ENCODE measurements around the gene CDCA5.

The CDCA5 gene, protein sequence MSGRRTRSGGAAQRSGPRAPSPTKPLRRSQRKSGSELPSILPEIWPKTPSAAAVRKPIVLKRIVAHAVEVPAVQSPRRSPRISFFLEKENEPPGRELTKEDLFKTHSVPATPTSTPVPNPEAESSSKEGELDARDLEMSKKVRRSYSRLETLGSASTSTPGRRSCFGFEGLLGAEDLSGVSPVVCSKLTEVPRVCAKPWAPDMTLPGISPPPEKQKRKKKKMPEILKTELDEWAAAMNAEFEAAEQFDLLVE

DNA sequence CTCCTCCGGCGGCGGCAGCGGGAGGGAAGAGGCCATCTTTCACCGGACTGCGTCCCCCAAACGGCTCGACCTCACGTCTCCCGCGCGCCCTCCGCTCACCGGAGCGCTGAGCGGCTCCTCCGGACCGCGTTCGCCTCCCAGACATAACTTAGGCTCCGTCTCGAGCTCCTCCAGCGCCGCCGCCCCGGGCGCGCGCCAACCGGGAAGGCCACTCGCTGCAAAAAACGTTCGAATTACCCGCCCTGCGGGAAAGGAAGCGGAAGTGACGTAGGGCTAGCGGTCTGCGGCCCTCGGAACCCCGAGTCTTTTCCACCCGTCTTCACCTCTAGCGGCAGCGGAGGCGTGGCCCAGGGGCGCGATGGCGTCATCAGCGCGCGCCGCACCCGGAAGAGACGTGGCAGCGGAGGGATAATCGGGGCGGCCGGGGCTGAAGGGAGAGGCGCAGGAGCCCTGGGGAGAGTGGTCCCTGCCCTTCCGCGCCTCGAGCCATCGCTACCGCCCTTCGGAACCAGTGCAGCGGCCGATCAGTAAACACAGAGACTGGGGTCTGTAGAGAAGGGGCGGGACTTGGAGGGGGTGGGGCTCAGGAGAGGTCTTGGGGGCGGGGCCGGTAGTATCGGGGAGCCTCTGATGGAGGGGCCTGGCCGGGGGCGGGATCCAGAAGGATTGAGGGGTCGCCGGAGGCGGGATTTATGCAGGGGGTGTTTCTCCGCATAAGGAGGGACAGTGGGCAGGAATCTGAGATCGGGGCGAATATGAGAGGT, at the start of gene CDCA5, which contains the start of gene ZFPL1:
CDCA5 (minus strand) TSS at position 207 of the 764 bp plus-strand sequence; CDS start at position 145, 62 bp downstream.
ZFPL1 (plus strand) TSS at position 389 of the 764 bp plus-strand sequence. CDS start 477 bp downstream, outside the sequence.
- peak; percentile 97 for DNase-seq

DNA sequence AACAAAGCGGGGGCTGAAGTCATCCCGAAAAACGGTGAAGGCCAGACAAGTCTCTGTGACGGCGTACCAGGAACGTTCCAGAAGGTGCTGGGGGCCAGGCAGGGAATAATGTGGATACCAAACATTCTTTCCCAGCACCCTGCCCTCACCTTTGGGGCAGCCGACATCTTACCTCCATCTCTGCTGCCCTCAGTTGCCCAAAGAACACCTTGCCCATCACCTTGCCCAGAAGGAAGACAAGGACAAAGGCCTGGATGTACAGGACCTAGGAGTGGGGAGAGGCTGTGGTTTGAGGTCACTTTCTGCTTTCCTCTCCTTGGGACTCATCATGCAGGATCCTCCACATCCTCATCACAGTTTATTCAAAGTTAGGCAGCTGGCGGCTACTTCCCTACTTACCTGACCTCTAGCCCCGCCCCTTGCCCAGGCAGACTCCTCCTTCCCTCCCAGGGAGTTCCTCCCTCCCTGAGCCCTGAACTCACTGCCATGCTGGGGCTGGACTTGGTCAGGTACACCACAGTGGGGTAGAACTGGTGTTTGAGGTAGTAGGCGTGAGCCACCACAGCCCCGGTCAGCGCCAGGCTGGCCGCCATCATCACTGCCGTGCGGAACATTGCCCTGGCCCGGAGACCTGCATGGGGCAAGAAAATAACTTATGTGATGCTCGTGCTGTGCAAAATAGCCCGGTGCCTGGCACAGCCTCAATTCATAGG, 49.3 kb upstream of the CDCA5 start:
- no peak for DNase-seq

DNA sequence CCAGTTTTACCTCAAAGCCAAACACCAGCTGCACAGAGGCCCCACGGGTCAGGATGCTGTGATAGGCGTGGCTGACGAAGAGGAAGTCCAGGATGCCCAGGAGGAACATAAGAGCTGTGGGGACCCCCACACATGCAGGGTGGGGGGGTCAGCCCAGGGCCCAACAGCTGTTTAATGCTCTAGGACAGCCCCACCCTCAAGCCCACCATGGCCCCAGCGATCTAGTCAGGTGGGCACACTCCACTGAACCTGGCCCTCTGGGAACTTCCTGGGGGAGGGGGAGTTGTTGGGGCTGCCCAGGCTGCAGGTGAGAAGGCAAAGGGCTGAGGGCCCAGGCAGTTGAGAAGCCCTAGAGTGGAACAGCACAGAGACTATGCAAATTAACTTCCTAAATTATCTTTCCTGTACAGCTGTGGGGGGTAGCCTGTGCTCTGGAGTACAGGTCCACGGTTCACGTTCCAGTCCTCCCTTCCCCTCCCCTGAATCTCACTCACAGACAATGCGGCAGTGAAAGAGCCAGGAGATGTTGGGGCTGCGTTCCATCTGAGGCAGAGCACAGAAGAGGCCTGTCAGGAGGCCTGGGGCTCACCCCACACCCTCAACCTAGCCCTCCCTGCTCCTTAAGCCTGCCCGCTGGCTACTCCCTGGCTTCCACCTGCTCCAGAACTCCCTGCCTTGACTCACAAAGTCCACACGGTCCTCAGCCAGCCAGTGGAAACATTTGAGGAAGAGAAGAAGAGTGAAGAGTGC, 48.6 kb upstream of the CDCA5 start:
- no peak for DNase-seq

DNA sequence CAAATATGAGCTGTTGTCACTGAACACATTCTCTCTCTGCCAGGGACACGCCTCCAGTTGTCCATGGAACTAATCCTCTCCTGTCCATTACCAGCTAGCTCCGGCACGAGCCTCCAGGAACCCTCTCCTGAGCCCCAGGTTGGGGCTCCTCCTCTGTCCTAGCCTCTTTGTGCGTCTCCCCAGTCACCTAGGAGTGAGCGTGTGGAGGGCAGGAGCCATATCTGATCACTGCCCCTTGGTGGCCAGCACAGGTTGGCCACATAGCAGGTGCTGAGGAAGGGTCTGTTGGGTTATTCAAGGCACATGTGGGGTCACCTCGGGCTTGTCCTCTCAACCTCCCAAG, 48.0 kb upstream of the CDCA5 start:
- no peak for DNase-seq

DNA sequence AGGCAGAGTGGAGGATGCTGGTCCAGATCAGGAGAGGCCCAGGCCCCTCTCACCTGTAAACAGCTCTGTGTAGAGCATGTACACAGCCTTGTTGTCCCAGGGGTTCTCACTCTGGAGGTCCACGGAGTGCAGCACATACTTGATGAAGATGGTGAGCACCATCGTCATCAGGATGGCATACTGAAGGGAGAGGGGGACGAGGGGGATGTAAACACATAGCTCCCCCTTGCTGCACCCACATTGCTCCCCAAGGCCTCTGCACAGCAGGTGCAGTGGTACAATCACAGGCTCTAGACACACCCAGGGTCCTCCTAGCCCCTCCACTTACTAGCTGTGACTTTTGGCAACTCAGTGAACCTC, 47.6 kb upstream of the CDCA5 start:
- DNase-seq: no peak

DNA sequence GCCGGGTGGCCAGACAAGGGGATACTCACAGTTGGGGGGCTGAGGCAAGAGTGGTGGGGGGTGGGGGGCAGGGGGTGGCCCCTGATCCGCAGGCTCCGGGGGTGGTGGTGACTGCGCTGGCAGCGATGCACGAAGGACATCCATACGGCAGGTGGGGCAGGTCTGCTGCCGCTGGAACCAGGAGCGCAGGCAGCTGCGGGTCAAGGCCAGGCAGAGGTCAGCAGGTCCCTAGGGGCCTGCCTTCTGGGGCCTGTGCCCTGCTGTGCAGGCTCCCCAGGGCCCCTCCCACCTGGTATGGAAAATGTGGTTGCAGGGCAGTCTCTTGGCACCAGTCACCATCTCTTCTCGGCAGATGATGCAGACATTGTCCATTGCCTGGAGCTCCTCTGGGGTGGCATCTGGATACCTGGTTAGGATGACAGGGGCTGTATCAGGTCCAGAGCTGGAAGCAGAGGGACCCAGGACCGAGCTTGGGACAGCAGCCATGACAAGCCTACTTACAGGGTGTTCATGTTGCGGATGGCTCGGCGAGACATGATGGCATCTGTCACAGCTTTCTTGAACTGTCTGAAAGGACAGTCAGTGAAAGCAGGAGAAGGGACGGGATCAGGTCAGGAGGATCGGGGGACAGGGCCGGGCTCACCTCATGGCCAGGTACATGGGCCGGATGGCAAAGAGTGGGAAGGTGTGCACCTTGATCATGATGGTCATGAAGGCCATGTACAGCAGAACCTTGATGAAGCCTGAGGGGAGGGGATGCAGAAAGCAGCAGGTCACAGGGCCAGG, 47.0 kb upstream of the CDCA5 start:
- DNase-seq: no peak

DNA sequence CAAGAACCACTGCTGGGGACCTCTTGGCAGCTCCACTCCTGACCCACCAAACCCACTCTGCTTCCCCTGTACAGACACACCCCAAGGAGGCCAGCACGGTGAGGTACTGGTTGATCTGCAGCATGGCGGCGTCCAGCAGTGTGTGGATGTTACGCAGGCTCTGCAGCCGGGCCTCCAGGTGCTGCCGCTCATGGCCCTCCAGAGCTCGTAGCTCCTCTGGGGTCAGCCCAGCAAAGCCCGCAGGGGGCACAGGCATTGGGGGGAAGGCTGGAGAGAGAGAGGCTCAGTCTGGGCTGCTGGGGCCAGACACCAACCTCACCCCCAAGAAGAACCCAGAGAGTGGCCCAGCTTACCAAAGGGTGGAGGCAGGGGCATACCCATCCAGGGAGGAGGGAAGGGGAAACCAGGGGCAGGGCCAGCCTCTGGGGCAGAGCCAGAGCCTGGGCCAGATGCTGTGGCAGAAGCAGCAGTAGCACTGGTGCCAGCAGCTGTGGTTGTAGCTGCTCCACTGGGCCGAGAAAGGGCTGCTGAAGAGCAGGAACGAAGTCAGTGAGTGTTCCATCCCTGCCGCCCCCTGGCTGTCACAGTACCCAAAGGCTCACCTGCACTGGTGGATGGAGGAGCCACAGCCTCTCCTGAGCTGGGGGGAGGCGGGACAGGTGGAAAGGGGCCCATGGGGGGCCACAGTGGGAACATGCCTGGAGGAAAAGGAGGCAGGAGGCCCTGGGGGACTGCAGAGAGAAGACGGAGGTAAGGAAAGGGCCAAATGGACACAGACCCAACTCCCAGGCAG, 46.0 kb upstream of the CDCA5 start:
- no peak for DNase-seq

DNA sequence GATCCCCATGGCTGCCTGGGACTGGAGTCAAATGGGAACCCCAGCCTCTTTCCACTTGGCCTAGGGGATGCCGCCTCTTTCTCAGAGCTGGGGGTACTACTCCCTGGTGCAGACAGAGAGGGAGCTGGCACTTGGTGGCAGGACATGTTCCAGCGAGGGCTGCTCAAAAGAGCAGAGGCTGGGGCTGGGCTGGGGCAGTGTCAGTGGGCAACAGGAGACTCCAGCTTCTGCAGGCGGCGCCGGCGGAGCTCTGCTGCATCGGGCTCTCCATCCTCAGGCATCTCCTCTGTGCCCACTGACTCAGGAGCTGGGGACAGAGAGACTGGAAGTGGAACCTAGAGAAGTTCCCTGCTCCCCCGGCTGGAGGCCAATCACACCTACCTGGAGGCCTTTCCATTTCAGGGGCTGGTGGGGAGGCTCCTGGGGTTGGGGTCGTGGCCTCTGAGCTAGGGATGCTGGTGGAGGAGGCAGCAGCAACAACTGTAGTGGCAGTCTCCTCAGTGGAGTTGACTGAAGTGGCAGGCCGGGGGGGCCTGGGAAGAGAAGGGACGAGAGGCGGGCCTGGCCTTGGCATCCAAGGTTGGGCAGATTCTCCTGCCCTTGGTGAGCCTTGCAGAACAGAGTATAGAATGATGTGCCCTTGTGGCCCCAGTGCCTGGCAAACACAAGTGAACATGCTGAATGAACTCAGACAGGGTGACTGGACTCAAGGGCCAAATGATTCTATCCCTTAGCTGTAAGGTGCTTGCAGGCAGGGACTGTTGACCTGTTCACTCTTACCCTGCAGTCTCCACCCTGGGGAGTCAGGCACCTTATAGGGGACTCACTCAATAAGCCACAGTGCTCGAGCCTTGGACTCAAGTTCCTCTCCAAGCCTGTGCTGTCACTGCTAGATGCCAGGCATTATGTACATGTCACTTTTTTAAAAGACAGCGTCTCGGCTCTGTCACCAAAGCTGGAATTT, 44.6 kb upstream of the CDCA5 start:
- DNase-seq: no peak

DNA sequence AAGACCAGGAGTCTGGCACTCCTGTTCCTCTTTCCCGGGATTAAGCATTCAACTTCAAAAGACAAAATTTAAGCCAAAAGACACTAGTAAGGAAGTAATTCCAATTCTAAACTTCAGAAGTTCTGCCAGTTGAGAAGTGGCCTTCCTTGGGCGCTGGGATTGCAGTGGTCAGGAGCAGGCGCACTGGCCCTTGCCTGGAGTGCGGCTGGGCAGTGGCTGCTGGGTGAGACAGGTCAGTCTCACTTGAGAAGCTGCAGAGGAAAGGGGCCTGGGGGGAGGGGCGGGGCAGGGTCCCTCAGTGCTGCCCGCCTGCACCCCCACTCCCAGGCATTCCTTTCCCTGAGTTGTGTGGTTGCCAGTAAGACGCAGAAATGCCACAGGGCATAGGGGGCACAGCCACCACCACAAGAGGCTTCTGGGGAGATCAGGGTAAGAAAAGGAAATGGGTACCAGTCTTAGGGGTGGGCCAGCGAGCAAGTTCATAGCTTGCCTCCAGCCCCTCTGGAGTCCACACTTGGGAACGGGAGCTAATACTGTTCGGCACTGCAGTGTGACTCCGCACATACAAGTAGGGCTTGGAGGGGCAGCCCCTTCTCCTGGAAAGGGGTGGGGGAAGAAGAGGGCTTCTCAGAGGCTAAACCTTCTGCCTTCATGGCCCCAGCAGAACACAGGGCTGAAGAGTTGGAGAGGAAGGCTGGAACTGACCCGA, 43.8 kb upstream of the CDCA5 start:
- no peak for DNase-seq

DNA sequence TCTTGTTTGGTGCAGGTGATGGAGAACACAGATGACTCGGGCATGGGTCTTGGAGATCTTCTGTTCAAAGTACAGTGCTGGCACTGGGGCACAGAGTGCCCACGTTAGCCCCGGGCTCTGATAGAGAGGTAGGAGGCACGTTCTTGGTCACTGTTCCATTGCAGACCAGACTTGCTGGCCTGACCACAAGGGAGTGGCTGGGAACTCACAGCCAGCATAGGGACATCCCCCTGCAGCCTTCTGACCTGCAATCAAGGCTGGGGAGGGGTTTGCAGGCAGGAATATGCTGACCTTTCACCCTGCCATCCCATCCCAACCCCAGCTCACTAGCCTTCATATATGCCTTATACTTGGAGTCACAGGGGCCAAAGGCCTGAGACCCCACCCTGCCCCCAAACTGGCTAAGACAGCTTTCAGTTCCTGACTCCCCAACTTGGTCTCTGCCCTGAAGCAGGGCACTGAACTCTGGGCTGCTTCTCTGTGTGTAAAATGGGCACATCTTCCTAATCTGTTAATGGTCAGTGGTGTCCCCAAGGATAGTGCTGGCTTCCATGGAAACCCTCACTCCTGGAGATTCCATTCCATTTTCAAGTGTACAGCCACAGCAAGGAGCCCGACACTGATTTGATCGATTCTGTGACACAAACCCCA, 42.9 kb upstream of the CDCA5 start:
- DNase-seq: no peak

DNA sequence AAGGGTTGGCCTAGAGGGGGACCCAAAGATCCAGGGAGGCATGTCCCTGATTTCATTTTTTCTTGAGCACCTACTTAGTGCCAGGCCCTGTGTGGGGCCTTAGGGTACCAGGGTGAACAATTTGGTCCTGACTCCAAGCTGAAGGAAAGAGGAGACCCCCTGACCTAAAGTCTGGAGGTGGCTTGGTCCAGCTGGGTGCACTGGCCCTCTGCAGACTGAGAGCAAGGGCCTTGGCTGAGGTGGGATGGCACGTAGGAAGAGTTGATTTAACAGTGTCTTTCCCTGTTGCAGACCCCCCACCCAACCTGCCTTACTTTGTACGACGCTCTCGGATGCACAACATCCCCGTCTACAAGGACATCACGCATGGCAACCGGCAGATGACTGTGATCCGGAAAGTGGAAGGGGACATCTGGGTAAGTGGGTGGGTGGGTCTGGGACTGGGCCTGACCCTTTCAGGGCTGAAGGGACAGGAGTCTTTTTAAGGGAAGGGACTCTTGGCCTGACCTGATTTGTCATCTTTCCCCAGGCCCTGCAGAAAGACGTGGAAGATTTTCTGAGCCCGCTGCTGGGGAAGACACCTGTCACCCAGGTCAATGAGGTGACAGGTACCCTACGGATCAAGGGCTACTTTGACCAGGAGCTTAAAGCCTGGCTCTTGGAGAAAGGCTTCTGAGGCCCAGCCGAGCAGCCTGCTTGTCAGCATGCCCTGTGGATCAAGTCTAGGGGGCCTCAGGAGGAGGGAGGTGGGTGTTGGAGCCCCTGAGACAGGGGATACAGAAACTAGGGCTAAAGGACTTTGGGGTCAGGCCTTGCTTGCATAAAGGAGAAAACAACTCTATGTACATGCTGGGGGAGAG, 41.6 kb upstream of the CDCA5 start:
- DNase-seq: no peak

DNA sequence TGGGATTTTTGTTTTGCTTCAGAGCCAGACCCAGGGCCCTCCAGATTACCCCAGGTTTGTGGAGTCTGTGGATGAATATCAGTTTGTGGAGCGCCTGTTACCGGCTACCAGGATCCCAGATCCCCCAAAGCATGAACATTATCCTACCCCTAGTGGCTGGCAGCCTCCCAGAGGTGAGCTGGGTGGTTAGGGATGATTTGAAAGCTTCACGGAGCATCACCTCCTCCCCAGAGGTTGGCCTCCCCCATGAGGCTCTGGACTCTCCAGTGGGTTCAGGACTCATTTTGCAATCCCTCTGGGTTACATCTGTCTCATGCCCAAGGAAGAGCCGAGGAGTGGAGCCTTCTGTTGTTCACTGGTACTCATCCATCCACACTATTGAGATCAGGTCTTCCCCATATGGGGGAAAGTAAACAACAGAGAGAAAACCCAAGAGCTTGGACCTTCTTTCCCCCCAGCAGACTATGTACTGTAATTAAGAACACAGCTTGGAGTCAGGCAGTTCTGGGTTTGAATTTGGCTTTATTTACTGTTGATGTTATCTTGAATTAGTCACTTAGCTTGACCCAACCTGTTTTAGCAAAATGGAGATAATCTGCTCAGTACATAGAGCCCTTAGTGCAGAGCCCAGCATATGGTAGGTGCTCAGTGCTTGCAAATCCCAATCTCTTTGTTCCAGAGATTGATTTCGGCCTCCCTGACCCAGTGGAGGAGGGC, 40.8 kb upstream of the CDCA5 start:
- DNase-seq: no peak

DNA sequence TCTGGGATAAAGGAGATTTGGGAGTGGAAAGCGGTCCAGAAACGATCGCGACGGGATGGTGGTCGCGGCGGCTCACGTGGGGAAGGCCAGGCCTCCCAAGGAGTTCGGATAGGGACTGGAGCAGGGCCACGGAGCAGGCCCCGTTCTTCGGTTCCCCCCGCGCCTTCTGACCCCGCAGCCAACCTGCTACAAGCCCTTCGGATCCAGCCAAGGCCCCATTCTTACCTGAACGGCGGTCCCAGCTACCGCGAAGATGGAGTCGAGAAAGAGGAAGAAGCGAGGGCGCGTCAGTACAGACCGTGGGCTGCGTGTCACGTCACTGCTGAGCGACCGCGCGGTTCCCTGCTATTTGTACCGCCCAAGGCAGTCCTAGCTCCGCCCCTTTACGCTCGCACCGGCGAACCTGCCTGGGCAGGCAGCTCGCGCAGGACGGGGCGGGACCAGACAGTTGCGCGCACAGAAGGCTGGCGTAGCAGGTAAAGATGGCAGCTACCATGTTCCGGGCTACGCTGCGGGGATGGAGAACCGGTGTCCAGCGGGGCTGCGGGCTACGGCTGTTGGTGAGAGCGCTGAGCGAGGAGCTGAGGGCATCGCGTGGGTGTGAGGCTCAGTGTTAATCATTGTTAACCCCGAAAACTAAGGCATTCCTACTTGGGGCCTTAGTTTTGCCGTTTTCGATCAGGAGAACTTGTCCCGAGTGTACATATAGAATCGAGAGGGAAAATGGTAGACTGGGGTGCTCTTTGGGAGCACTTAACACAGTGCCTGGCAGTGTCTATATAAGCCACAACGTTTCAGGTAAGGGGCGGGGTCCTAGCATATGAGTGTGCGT, 38.2 kb upstream of the CDCA5 start, which contains the start of the genes FAU and MRPL49:
FAU (minus strand) TSS at position 270 of the 832 bp plus-strand sequence. CDS start 321 bp downstream, outside the sequence.
MRPL49 (plus strand) TSS at position 457 of the 832 bp plus-strand sequence; CDS start at position 483, 26 bp downstream.
- DNase-seq: peak; percentile 94

DNA sequence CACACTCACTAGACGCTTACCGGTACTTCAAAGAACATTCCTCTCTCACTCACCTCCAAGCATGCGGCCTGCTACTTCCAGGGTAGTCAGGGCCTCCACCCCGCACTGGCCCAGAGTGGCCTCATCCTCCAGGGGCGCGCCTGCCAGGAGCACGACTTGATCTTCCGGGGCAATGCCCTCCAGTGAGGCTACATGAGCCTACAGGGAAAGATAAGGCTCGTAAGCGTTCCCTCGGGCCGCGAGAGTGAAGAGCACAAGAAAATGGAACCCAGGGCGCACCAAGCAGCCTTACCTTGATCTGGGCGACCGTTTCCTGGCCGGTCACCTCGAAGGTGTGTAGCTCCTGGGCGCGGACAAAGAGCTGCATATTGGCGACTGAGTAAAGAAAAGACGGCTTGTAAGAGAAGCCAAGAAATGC, 37.6 kb upstream of the CDCA5 start:
- DNase-seq: no peak

DNA sequence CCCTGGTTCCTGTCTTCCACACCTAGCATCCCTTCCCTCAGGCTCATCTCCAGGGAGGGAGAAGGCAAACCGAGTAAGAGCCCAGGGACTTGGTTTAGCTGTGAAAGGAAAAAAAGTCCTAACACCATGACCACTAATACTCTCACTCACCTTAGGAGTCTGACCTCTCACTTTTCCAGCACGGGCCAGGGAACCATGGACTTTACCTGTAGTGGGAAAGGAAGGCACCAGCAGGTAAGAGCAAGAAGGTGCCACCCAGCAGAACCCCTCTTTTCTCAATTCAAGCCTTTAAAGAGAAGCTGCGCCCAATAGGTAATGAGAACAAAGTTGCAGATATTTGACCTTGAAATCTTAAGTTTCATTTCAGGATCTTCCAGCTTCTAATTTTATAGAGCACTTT, 37.0 kb upstream of the CDCA5 start:
- DNase-seq: no peak

DNA sequence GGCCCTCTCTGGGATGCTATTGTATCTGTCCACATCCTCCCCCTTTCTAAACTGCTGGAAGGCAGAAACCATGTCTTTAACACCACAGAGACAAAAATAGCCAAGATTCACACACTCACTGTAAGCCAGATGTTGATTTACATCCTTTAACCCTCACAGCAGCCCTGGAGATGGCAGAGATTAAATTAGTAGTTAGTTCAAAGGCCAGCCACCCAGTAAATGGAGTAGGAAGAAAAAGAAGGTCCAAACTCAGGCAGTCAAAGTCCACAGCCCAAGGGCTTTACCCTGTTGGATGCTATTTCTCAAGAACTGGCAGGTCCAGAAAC, 35.8 kb upstream of the CDCA5 start:
- DNase-seq: no peak

Data from fibroblast of skin of right quadriceps (primary cell).